T-cell (primary cell): ENCODE measurements around the gene TNS2. TPM values are rescaled to one million over a fixed set of nuclear protein-coding genes. Genes with fewer than 3 reads are reported as not detected.

Source experiments
- ATAC-seq, 4 experiments: fragments of 200-7000 bp in 3 of 4; fragments of 150-1000 bp in 1 of 4; cut with Tn5 transposase; replicated peaks in 1 of 4; 1 replicate in 3 of 4; 2 replicates in 1 of 4; pipeline ENCODE4 v1.10.0; 2021; ENCODE audit warnings: moderate library complexity in 3 of 4, mild to moderate bottlenecking in 2 of 4, moderate number of reproducible peaks in 1 of 4
- CTCF ChIA-PET, 2 donors: fragments of 300-600 bp; sonication (Branson Sonifier 250); formaldehyde crosslinking; loops; one replicate each; lab custom pipeline; 2022; ENCODE audit warnings: antibody characterized with exemption in 2 of 2; lab: Charles Lee
- POLR2A ChIA-PET, 2 donors: fragments of 300-600 bp; sonication (Branson Sonifier 250); formaldehyde crosslinking; loops; one replicate each; lab custom pipeline; 2022; ENCODE audit warnings: antibody characterized with exemption in 2 of 2; lab: Charles Lee
- DNase-seq, 35 experiments: peaks; one replicate each; pipeline versions ENCODE4 v3.0.0 to v3.0.0-alpha.2; 2013 to 2023
- H3K27ac ChIP-seq: one replicate; pipeline ENCODE4 v1.5.1; 2013; ENCODE audit warnings: low read length
- H3K27me3 ChIP-seq, 2 experiments: replicated peaks in 1 of 2; 1 replicate in 1 of 2; 2 replicates in 1 of 2; pipeline versions ENCODE4 v1.6.1 to v1.7.0; 2013; ENCODE audit warnings: low read length in 1 of 2, mixed read lengths in 1 of 2; ENCODE audit not compliant: control insufficient read depth in 2 of 2, insufficient read depth in 2 of 2; ENCODE audit errors: extremely low read depth in 1 of 2
- H3K36me3 ChIP-seq, 2 donors: 1 replicate in 1 of 2; 2 replicates in 1 of 2; pipeline versions ENCODE4 v1.6.1 to v1.7.0; 2013; ENCODE audit warnings: low read length in 1 of 2; ENCODE audit not compliant: control insufficient read depth in 2 of 2, insufficient read depth in 1 of 2; ENCODE audit errors: extremely low read depth in 1 of 2
- H3K4me1 ChIP-seq, 2 experiments: 1 replicate in 1 of 2; 2 replicates in 1 of 2; pipeline versions ENCODE4 v1.6.1 to v1.7.0; 2013; ENCODE audit warnings: low read length in 2 of 2, mixed read lengths in 1 of 2; ENCODE audit not compliant: insufficient read depth in 2 of 2, control insufficient read depth in 1 of 2; ENCODE audit errors: extremely low read depth in 1 of 2
- H3K4me3 ChIP-seq, 2 donors: 1 replicate in 1 of 2; 2 replicates in 1 of 2; pipeline versions ENCODE4 v1.5.1 to v1.7.0; 2013; ENCODE audit warnings: mild to moderate bottlenecking in 2 of 2, low read length in 1 of 2, moderate library complexity in 1 of 2; ENCODE audit not compliant: control insufficient read depth in 1 of 2; ENCODE audit errors: extremely low read depth in 1 of 2
- H3K9me3 ChIP-seq: 2 replicates; pipeline ENCODE4 v1.7.0; 2013
- H3K27ac Mint-ChIP-seq, 2 donors: one replicate each; pipeline ENCODE4 v1.8.0; 2020 to 2021; ENCODE audit warnings: mild to moderate bottlenecking in 2 of 2, mixed read lengths in 2 of 2
- H3K27me3 Mint-ChIP-seq, 2 donors: one replicate each; pipeline ENCODE4 v1.8.0; 2021 to 2022; ENCODE audit warnings: mixed read lengths in 2 of 2
- H3K36me3 Mint-ChIP-seq: one replicate; pipeline ENCODE4 v1.8.0; 2021; ENCODE audit warnings: mixed read lengths
- H3K4me1 Mint-ChIP-seq, 3 donors: one replicate each; pipeline ENCODE4 v1.8.0; 2020 to 2022; ENCODE audit warnings: mixed read lengths in 3 of 3, mild to moderate bottlenecking in 1 of 3
- H3K4me3 Mint-ChIP-seq, 3 donors: one replicate each; pipeline ENCODE4 v1.8.0; 2020 to 2022; ENCODE audit warnings: mild to moderate bottlenecking in 3 of 3, mixed read lengths in 3 of 3, moderate library complexity in 3 of 3
- H3K9me3 Mint-ChIP-seq, 3 donors: one replicate each; pipeline ENCODE4 v1.8.0; 2020 to 2022; ENCODE audit warnings: mixed read lengths in 3 of 3
- WGBS: methylation state at CpG from one replicate; pipeline ENCODE4 v1.1.5; 2013; ENCODE audit warnings: missing lambda C conversion rate; ENCODE audit not compliant: insufficient coverage; 5-methylcytosine and 5-hydroxymethylcytosine counted together
- total RNA-seq, 35 experiments: library from RNA in 6 of 35; stranded (reverse) in 6 of 35; fragments of 120-200 nt in 1 of 35; gene quantifications; one replicate each; pipeline versions ENCODE4 v1.2.1 to v1.2.4 and lab custom pipeline; 2013 to 2026

Gene TNS2
- total RNA-seq, 5 donors from 2014 or later (not counting 1 experiment from before 2014, with no cell fraction given), result 2.5 to 5.1 (median 3.0) TPM

DNA sequence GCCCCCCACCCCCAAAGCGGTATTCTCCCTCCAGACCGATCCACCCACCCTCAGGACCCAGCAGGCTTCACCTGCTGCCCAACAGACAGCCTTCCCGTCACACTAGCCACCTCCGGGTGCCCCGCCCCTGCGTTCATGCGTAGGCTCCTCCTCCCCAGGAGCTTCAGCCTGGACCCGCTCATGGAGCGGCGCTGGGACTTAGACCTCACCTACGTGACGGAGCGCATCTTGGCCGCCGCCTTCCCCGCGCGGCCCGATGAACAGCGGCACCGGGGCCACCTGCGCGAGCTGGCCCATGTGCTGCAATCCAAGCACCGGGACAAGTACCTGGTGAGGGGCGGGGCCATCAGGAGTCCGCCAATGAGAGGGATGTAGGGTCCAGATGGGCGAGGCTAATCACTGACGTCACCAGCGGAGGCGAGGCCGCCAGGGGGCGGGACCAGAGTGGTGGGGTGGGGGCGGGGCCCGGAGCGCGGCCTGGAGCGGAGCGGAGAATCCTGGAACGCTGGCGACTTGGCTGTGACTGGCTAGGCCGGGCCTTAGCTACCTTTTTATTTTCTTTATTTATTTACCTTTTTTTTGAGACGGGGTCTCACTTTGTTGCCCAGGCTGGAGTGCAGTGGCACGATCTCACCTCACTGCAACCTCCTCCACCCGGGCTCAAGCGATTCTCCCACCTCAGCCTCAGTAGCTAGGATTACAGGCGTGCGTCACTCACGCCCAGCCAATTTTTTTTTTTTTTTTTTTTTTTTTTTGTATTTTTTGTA is 4.4 kb downstream of the TNS2 start:
- peak; percentile 90 to 93 (median 92) for ATAC-seq
- H3K36me3 ChIP-seq, result no peaks in the 10 kb centered on the region

DNA sequence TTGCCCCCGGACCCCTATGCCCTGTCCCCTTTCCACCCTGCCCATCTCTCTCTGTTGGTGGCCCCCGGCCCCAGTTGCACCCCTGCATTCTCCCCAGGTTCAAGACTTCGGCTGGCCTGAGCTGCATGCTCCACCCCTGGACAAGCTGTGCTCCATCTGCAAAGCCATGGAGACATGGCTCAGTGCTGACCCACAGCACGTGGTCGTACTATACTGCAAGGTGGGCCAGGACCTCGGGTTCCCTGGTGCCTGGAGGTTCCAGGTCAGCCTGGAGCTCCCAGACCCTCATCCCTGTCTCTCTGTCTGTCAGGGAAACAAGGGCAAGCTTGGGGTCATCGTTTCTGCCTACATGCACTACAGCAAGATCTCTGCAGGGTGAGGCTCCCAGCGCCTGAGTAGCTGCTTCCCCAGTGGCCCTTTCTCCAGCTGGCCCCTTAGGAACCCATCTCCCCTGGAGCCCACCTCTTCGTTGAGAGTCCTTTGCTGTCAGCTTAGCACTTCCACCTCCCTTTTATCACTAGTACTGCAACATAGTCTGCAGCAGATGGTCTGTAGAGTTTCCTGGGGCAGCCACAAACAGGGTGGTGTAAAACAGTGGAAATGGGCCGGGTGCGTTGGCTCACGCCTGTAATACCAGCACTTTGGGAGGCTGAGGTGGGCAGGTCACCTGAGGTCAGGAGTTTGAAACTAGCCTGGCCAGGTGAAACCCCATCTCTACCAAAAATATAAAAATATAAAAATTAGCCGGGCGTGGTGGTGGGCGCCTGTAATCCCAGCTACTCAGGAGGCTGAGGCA is 5.8 kb downstream of the TNS2 start:
- CTCF ChIA-PET, result interaction anchor here in 1 of 2 donors (2.8 kb wide), 1 partner anchor 12 kb away, joined by 13 read pairs; no protein-coding TSS in a partner anchor
- H3K4me3 Mint-ChIP-seq, result peak overlapping the region; percentile 6 to 38 (median 37)
- no peaks in the 10 kb centered on the region for H3K36me3 Mint-ChIP-seq

More for the DNA sequence above, 4.4 kb downstream of the TNS2 start:
- H3K27me3 Mint-ChIP-seq, result peaks cover 0 to 2% of the 10 kb centered on the region in 2 donors
- WGBS, result under 1% methylated on average over 27 of the region's 48 CpGs
- peaks cover 10 to 15% (median 10%) of the 10 kb centered on the region in 3 donors for H3K4me1 Mint-ChIP-seq
- peaks cover 0 to 13% of the 10 kb centered on the region in 2 experiments for H3K27me3 ChIP-seq
- peak overlapping the region; percentile 64 to 90 for H3K4me3 ChIP-seq
- H3K27ac Mint-ChIP-seq, result peak overlapping the region; percentile 87 to 92
- H3K4me1 ChIP-seq, result peaks cover 2 to 17% of the 10 kb centered on the region in 2 experiments
- no peaks in the 10 kb centered on the region for H3K9me3 ChIP-seq
- H3K4me3 Mint-ChIP-seq, result peak overlapping the region; percentile 92 to 98 (median 92)
- DNase-seq, result peak; percentile 83 to 96 (median 90)
- peak overlapping the region; percentile 52 for H3K27ac ChIP-seq
- ChIA-PET CTCF (interaction anchor here (0.6 to 2.8 kb wide), 4 partner anchors 9 to 48 kb away, joined by 3 to 13 read pairs (median 8); partner anchors contain the start of gene EIF4B (in 1 of the 2)), POLR2A (interaction anchor here in 1 of 2 donors (0.7 kb wide), 1 partner anchor 408 kb away, joined by 4 read pairs; no protein-coding TSS in a partner anchor)
- H3K9me3 Mint-ChIP-seq, result no peaks in the 10 kb centered on the region
- no peaks in the 10 kb centered on the region for H3K36me3 Mint-ChIP-seq

DNA sequence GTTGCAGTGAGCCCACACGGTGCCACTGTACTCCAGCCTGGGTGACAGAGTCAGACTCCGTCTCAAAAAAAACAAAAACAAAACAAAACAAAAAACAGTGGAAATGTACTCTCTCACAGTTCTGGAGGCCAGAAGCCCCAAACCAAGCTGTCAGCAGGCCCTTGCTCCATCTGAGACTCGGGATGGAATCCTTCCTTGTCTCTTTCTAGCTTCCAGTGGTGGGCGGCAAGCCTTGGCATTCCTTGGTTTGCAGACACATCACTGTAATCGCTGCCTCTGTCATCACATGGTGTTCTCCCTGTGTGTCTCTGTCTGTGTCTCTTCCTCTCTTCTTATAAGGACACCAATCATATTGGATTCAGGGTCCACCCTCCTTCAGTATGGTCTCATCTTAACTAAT is 6.4 kb downstream of the TNS2 start:
- DNase-seq (no peak), ATAC-seq (no peak)
- Mint-ChIP-seq H3K36me3 (no peaks in the 10 kb centered on the region), H3K4me1 (peaks cover 10 to 15% (median 10%) of the 10 kb centered on the region in 3 donors), H3K27ac (no peak overlapping the region), H3K9me3 (no peaks in the 10 kb centered on the region), H3K4me3 (no peak overlapping the region), H3K27me3 (peaks cover 0 to 2% of the 10 kb centered on the region in 2 donors)
- no peak overlapping the region for H3K27ac ChIP-seq
- 81% methylated on average over 3 of the region's 5 CpGs for WGBS
- H3K27me3 ChIP-seq, result peaks cover 0 to 31% of the 10 kb centered on the region in 2 experiments
- CTCF ChIA-PET, result no interaction called here
- no peaks in the 10 kb centered on the region for H3K36me3 ChIP-seq
- H3K4me3 ChIP-seq, result no peak overlapping the region
- H3K9me3 ChIP-seq, result no peaks in the 10 kb centered on the region
- POLR2A ChIA-PET, result no interaction called here
- peaks cover 2 to 17% of the 10 kb centered on the region in 2 experiments for H3K4me1 ChIP-seq

More for the DNA sequence above, 5.8 kb downstream of the TNS2 start:
- H3K9me3 ChIP-seq, result no peaks in the 10 kb centered on the region
- H3K9me3 Mint-ChIP-seq, result no peaks in the 10 kb centered on the region
- H3K27ac ChIP-seq, result no peak overlapping the region
- peaks cover 0 to 27% of the 10 kb centered on the region in 2 experiments for H3K27me3 ChIP-seq
- peaks cover 2 to 17% of the 10 kb centered on the region in 2 experiments for H3K4me1 ChIP-seq
- ATAC-seq, result no peak
- POLR2A ChIA-PET, result no interaction called here
- no peak overlapping the region for H3K4me3 ChIP-seq
- 65% methylated on average over 7 of the region's 15 CpGs for WGBS
- DNase-seq, result no peak
- H3K36me3 ChIP-seq, result no peaks in the 10 kb centered on the region
- peaks cover 0 to 2% of the 10 kb centered on the region in 2 donors for H3K27me3 Mint-ChIP-seq
- H3K27ac Mint-ChIP-seq, result no peak overlapping the region
- H3K4me1 Mint-ChIP-seq, result peaks cover 10 to 15% (median 10%) of the 10 kb centered on the region in 3 donors

DNA sequence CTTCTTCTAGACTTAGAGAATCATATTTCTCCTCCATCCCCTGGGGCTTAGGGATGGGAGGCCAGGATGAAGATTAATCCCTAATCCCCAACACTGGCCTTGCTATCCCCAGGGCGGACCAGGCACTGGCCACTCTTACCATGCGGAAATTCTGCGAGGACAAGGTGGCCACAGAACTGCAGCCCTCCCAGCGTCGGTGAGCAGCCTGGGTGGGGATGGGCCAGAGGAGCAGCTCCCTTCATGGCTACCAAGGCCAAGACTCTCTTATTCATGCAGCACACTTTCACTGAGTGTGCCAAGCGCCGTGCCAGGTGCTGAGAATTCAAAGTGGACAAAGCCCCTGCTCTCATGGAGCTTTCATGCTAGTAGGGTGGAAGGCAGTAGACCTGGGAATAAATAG is 7.0 kb downstream of the TNS2 start:
- no peak for ATAC-seq
- POLR2A ChIA-PET, result interaction anchor here in 1 of 2 donors (0.6 kb wide), 1 partner anchor 1171 kb away, joined by 3 read pairs; no protein-coding TSS in a partner anchor
- peaks cover 10 to 15% (median 10%) of the 10 kb centered on the region in 3 donors for H3K4me1 Mint-ChIP-seq
- no peak overlapping the region for H3K27ac Mint-ChIP-seq
- H3K27me3 Mint-ChIP-seq, result peaks cover 0 to 2% of the 10 kb centered on the region in 2 donors
- CTCF ChIA-PET, result no interaction called here
- Histone ChIP-seq H3K27ac (no peak overlapping the region), H3K4me3 (no peak overlapping the region), H3K4me1 (peaks cover 2 to 17% of the 10 kb centered on the region in 2 experiments), H3K36me3 (no peaks in the 10 kb centered on the region), H3K9me3 (no peaks in the 10 kb centered on the region), H3K27me3 (peaks cover 0 to 31% of the 10 kb centered on the region in 2 experiments)
- H3K4me3 Mint-ChIP-seq, result no peak overlapping the region
- no peaks in the 10 kb centered on the region for H3K9me3 Mint-ChIP-seq
- no peaks in the 10 kb centered on the region for H3K36me3 Mint-ChIP-seq
- no peak for DNase-seq
- 91% methylated on average over 4 of the region's 7 CpGs for WGBS

DNA sequence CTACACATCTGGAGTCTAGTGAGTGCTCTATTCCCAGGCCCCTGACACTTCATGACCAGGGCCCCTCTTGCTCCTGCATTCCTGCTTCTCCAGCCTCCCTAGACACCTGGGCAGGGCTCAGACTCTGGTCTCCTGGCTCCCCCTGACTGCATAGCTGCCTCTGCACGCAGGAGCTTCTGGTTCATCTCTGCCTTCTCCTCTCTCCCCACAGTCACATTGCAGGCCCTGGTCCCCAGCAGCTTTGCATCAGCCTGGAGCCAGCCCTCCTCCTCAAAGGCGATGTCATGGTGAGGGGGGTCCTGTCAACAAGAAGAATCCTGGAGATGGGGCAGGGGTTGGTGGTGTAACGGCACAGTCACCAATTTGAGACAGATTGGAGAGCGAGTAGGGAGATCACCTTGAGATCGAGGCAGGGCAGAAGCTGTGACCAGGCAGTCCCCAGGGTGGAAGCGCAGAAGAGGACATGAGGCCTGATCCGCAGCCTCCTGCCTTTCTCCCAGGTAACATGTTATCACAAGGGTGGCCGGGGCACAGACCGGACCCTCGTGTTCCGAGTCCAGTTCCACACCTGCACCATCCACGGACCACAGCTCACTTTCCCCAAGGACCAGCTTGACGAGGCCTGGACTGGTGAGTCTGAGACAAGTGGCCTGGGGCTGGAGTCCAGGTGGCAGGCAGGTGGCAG is 8.1 kb downstream of the TNS2 start:
- Histone ChIP-seq H3K27ac (no peak overlapping the region), H3K4me1 (peaks cover 2 to 17% of the 10 kb centered on the region in 2 experiments), H3K9me3 (no peaks in the 10 kb centered on the region), H3K36me3 (no peaks in the 10 kb centered on the region), H3K27me3 (peaks cover 0 to 31% of the 10 kb centered on the region in 2 experiments), H3K4me3 (no peak overlapping the region)
- H3K27me3 Mint-ChIP-seq, result peaks cover 0 to 2% of the 10 kb centered on the region in 2 donors
- H3K36me3 Mint-ChIP-seq, result no peaks in the 10 kb centered on the region
- H3K27ac Mint-ChIP-seq, result peak overlapping the region in 1 of 2 donors; percentile 74
- no peak overlapping the region for H3K4me3 Mint-ChIP-seq
- POLR2A ChIA-PET, result no interaction called here
- WGBS, result 82% methylated on average over 8 of the region's 13 CpGs
- CTCF ChIA-PET, result no interaction called here
- H3K9me3 Mint-ChIP-seq, result no peaks in the 10 kb centered on the region
- DNase-seq (no peak), ATAC-seq (no peak)
- H3K4me1 Mint-ChIP-seq, result peaks cover 10 to 15% (median 10%) of the 10 kb centered on the region in 3 donors
